ENCODE results near the gene SLC22A17. TPM values are rescaled to one million over a fixed set of nuclear protein-coding genes. Genes with fewer than 3 reads are reported as not detected.

The SLC22A17 gene
- total and polyA plus RNA-seq, 2 of the 13 experiments (the other 11 are each of a cell fraction or from before 2014, with no cell fraction given): 0.95 to 1.1 TPM

DNA sequence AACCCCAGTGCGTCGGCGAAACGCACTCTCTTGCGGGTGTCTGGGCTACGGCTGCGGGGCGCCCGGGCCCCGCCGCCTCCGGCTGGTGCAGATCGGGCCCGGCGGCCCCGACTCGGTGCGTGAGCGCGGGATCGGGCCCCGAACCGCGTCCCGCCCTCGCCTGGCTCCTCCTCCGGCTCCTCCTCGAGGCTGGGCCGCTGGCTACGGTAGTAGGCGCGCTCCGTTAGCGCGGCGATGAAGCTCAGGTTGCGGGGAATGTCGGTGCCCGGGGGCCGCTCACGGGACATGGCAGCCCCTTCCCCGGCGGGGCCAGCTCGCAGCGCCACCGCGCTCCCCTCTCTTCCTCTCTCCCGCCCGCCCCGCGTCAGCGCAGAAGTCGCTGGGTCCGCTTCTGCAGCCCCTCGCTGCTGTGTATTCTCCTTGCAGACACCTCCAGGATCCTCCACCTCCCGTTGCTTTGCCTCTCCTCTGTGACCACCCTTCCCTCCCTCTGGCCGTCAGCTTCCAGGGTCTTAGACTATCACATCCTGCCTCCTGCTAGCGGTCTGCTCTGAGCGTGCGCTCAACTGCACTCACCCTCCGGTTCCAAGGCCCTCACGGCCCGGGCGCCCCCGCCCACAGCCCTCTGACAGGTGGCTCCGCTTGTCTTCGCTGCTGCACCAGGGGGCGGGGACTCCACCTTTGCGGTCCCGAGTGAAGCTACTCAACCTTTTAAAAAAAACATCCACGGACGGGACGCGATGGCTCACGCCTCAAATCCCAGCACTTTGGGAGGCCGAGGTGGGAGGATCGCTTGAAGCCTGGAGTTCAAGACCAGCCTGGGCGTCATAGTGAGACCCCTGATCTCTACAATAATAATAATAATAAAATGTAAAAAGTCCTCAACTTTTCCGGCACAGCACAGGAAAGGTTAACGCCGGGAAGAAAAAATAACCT is 50.1 kb downstream of the SLC22A17 start, which contains the start of gene PPP1R3E (continued):
- TF ChIP-seq, protein P1, sequence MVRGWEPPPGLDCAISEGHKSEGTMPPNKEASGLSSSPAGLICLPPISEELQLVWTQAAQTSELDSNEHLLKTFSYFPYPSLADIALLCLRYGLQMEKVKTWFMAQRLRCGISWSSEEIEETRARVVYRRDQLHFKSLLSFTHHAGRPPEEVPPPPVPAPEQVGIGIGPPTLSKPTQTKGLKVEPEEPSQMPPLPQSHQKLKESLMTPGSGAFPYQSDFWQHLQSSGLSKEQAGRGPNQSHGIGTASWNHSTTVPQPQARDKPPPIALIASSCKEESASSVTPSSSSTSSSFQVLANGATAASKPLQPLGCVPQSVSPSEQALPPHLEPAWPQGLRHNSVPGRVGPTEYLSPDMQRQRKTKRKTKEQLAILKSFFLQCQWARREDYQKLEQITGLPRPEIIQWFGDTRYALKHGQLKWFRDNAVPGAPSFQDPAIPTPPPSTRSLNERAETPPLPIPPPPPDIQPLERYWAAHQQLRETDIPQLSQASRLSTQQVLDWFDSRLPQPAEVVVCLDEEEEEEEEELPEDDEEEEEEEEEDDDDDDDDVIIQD (CRISPR knock-in tag; IDR thresholded peaks at IDR 0.05; ENCODE audit: low read depth): peak; percentile 49; the same call in 1 of the 2 replicates
- no peak for TF ChIP-seq ZNF746 (CRISPR knock-in tag; IDR thresholded peaks at IDR 0.05)
- no peak for TF ChIP-seq NAIF1 (CRISPR knock-in tag; IDR thresholded peaks at IDR 0.05; ENCODE audit: borderline replicate concordance)
- TF ChIP-seq, protein P2, sequence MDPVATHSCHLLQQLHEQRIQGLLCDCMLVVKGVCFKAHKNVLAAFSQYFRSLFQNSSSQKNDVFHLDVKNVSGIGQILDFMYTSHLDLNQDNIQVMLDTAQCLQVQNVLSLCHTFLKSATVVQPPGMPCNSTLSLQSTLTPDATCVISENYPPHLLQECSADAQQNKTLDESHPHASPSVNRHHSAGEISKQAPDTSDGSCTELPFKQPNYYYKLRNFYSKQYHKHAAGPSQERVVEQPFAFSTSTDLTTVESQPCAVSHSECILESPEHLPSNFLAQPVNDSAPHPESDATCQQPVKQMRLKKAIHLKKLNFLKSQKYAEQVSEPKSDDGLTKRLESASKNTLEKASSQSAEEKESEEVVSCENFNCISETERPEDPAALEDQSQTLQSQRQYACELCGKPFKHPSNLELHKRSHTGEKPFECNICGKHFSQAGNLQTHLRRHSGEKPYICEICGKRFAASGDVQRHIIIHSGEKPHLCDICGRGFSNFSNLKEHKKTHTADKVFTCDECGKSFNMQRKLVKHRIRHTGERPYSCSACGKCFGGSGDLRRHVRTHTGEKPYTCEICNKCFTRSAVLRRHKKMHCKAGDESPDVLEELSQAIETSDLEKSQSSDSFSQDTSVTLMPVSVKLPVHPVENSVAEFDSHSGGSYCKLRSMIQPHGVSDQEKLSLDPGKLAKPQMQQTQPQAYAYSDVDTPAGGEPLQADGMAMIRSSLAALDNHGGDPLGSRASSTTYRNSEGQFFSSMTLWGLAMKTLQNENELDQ (CRISPR knock-in tag; IDR thresholded peaks at IDR 0.05; ENCODE audit: borderline replicate concordance): peak; percentile 22; the same call in 1 of the 2 replicates
- peak; percentile 74; the same call in 1 of the 2 replicates for TF ChIP-seq MAZ (IDR thresholded peaks at IDR 0.05; ENCODE audit: borderline replicate concordance, low read depth, low read length)
- TF ChIP-seq MAZ (CRISPR knock-in tag; IDR thresholded peaks at IDR 0.05; ENCODE audit: low read depth): peak; percentile 64; the same call in 1 of the 2 replicates
- TF ChIP-seq NBN (conservative IDR thresholded peaks at IDR 0.05): no peak
- no peak; the same call in 1 of the 2 replicates for TF ChIP-seq NR1H2 (CRISPR knock-in tag; IDR thresholded peaks at IDR 0.05; ENCODE audit: borderline replicate concordance, low read depth)
- no peak for TF ChIP-seq TOPORS (CRISPR knock-in tag; IDR thresholded peaks at IDR 0.05)
- TF ChIP-seq ZNF556 (CRISPR knock-in tag; IDR thresholded peaks at IDR 0.05; ENCODE audit: borderline replicate concordance): no peak
- TF ChIP-seq TMF1 (CRISPR knock-in tag; IDR thresholded peaks at IDR 0.05; ENCODE audit: low read depth): no peak
- TF ChIP-seq ATF1 (CRISPR knock-in tag; IDR thresholded peaks at IDR 0.05): no peak
- TF ChIP-seq, protein P3, sequence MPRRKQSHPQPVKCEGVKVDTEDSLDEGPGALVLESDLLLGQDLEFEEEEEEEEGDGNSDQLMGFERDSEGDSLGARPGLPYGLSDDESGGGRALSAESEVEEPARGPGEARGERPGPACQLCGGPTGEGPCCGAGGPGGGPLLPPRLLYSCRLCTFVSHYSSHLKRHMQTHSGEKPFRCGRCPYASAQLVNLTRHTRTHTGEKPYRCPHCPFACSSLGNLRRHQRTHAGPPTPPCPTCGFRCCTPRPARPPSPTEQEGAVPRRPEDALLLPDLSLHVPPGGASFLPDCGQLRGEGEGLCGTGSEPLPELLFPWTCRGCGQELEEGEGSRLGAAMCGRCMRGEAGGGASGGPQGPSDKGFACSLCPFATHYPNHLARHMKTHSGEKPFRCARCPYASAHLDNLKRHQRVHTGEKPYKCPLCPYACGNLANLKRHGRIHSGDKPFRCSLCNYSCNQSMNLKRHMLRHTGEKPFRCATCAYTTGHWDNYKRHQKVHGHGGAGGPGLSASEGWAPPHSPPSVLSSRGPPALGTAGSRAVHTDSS (CRISPR knock-in tag; conservative IDR thresholded peaks at IDR 0.05): no peak
- TF ChIP-seq IKZF4 (CRISPR knock-in tag; IDR thresholded peaks at IDR 0.05; ENCODE audit: borderline replicate concordance, low read depth, not compliant biosample characterization): no peak
- no peak for TF ChIP-seq MATR3 (CRISPR knock-in tag; IDR thresholded peaks at IDR 0.05)
- TF ChIP-seq ZNF891 (CRISPR knock-in tag; IDR thresholded peaks at IDR 0.05): peak; percentile 2; the same call in 1 of the 2 replicates
- peak; percentile 87; the same call in 1 of the 2 replicates for TF ChIP-seq NRL (CRISPR knock-in tag; IDR thresholded peaks at IDR 0.05; ENCODE audit: borderline replicate concordance)
- no peak for TF ChIP-seq SP4 (CRISPR knock-in tag; IDR thresholded peaks at IDR 0.05)
- TF ChIP-seq AHR (CRISPR knock-in tag; IDR thresholded peaks at IDR 0.05): peak; percentile 87; the same call in 1 of the 2 replicates
- peak; percentile 70 for TF ChIP-seq BRD4 (CRISPR knock-in tag; IDR thresholded peaks at IDR 0.05)
- no peak for TF ChIP-seq SRF (IDR thresholded peaks at IDR 0.05; ENCODE audit: low read depth, low read length)
- TF ChIP-seq, protein P4, sequence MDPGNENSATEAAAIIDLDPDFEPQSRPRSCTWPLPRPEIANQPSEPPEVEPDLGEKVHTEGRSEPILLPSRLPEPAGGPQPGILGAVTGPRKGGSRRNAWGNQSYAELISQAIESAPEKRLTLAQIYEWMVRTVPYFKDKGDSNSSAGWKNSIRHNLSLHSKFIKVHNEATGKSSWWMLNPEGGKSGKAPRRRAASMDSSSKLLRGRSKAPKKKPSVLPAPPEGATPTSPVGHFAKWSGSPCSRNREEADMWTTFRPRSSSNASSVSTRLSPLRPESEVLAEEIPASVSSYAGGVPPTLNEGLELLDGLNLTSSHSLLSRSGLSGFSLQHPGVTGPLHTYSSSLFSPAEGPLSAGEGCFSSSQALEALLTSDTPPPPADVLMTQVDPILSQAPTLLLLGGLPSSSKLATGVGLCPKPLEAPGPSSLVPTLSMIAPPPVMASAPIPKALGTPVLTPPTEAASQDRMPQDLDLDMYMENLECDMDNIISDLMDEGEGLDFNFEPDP (CRISPR knock-in tag; conservative IDR thresholded peaks at IDR 0.05): no peak
- no peak; the same call in 1 of the 2 replicates for TF ChIP-seq ZNF180 (CRISPR knock-in tag; IDR thresholded peaks at IDR 0.05; ENCODE audit: borderline replicate concordance, low read depth)
